GM18498 (cell line): ENCODE measurements around the gene CCDC77.

Source experiments
- ATAC-seq: cut with Tn5 transposase; IDR thresholded peaks from one replicate; pipeline ENCODE4 v1.9.1; 2021; ENCODE audit warnings: mild to moderate bottlenecking, moderate library complexity; ENCODE audit not compliant: unreplicated experiment

Gene CCDC77

GRCh38 chr12:479161-479560 is 77.7 kb downstream of the CCDC77 start:
- ATAC-seq: no peak

GRCh38 chr12:480831-481816 is 79.7 kb downstream of the CCDC77 start:
- ATAC-seq: no peak

DNA sequence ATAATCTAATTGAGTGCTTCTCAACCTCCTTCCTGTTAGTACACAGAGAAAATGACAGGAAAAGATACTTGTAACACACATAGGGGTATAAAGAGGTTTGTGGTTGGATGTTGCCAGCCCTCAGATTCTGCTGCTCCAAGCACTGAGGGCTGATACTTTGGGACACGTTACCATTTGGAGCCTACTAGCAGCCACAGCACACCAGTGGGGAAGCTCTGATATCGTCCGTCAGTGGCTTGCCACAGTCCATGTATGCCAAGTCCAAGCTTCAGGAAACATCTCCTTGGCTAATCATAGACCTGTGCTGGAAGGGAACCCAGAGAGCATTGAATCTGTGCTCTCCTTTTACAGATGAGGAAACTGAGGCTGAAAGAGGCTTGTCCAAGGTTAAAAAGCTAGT is 80.6 kb downstream of the CCDC77 start:
- ATAC-seq: no peak

GRCh38 chr12:484096-484495 is 82.7 kb downstream of the CCDC77 start:
- ATAC-seq: no peak

DNA sequence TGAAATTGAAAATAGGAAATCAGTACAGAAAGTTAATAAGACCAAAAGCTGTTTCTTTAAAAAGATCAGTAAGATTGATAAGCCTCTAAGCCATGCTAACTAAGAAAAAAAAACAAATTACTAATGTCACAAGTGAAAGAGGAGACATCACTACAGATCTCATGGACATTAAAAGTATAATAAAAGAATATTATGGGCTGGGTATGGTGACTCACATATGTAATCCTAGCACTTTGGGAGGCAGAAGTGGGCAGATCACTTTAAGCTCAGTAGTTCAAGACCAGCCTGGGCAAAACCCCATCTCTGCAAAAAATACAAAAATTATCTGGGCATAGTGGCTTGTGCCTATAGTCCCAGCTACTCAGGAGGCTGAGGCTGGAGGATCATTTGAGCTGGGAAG is 88.8 kb downstream of the CCDC77 start:
- no peak for ATAC-seq
